ENCODE results near the gene TBC1D22A. TPM values are rescaled to one million over a fixed set of nuclear protein-coding genes. Genes with fewer than 3 reads are reported as not detected.

Gene TBC1D22A
- total RNA-seq, 4 donors from 2014 or later, result 15.6 to 21.7 (median 20.5) TPM

- TF ChIP-seq, protein P1, sequence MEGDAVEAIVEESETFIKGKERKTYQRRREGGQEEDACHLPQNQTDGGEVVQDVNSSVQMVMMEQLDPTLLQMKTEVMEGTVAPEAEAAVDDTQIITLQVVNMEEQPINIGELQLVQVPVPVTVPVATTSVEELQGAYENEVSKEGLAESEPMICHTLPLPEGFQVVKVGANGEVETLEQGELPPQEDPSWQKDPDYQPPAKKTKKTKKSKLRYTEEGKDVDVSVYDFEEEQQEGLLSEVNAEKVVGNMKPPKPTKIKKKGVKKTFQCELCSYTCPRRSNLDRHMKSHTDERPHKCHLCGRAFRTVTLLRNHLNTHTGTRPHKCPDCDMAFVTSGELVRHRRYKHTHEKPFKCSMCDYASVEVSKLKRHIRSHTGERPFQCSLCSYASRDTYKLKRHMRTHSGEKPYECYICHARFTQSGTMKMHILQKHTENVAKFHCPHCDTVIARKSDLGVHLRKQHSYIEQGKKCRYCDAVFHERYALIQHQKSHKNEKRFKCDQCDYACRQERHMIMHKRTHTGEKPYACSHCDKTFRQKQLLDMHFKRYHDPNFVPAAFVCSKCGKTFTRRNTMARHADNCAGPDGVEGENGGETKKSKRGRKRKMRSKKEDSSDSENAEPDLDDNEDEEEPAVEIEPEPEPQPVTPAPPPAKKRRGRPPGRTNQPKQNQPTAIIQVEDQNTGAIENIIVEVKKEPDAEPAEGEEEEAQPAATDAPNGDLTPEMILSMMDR (IDR thresholded peaks at IDR 0.05), result no peak
- no peak for TF ChIP-seq POLR2A (IDR thresholded peaks at IDR 0.05)
- DNase-seq, result no peak
- H3K4me1 ChIP-seq, result peaks cover 0 to 3% (median 0%) of the 10 kb centered on the region in 3 donors
- no peak overlapping the region for H3K27ac ChIP-seq
- intact Hi-C loops (cut with DNase I), result no loop called here
- 80 to 100% methylated on average over 3 to 6 of the region's 9 CpGs for WGBS, 2 donors
- H3K4me3 ChIP-seq, result no peak overlapping the region
- no peaks in the 10 kb centered on the region for H3K27me3 ChIP-seq
- H3K36me3 ChIP-seq, result peaks cover 0 to 34% (median 0%) of the 10 kb centered on the region in 3 donors
- H3K9me3 ChIP-seq, result no peaks in the 10 kb centered on the region
These were observed 88.9 kb downstream of the TBC1D22A start for GRCh38 chr22:46851311-46851710.

DNA sequence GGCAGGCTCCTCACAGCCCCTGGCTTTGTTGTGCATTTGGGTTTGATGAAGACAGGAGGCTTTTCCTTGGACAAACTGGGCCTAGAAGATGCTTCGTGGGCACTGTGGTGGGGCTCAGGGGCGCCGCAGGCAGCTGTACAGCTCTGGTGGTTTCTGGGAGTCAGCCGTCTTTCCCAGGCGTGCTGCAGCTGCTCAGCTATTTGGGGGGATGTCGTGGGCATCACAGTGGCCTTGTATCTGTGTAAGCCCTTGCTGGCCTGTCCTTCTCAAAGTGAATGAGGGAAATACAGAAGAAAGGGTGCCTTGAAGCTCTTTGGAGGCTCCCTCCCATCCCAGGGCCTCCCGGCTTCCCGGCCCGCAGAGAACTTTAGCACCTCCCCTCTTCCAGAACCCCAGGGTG is 89.5 kb downstream of the TBC1D22A start:
- TF ChIP-seq, protein P1 (IDR thresholded peaks at IDR 0.05), result no peak
- TF ChIP-seq POLR2A (IDR thresholded peaks at IDR 0.05), result no peak
- DNase-seq, result no peak

DNA sequence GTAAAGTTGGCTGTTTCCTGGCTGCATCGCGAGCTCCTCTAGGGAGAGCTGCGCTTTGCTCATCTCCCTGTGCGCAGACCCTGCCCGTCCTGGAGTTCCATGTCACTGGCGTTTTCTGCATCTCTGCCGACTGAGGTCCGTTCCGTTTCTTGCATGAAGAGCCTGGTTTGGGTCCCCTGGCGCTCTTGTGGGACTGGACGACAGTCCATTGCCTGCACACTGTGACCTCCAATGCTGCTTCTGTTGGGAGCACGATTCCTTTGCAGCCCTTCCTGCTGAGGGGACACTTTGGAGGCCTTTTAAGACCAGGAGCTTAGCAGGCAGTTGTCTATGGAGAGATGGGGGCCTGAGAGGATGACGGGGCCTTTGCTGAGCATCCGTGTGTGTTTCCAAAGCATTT is 90.3 kb downstream of the TBC1D22A start:
- Histone ChIP-seq H3K4me3 (no peak overlapping the region), H3K27ac (no peak overlapping the region), H3K9me3 (no peaks in the 10 kb centered on the region), H3K36me3 (peaks cover 0 to 25% (median 0%) of the 10 kb centered on the region in 3 donors), H3K4me1 (no peaks in the 10 kb centered on the region), H3K27me3 (no peaks in the 10 kb centered on the region)
- DNase-seq, result no peak
- intact Hi-C loops (cut with DNase I), result no loop called here
- 97 to 99% methylated on average over 10 to 11 of the region's 14 CpGs for whole genome bisulfite sequencing, 2 donors
- TF ChIP-seq POLR2A (IDR thresholded peaks at IDR 0.05), result no peak
- TF ChIP-seq, protein P1 (IDR thresholded peaks at IDR 0.05), result no peak

More for the DNA sequence above, 89.5 kb downstream of the TBC1D22A start:
- 91 to 100% methylated on average over 1 to 6 of the region's 9 CpGs for WGBS, 2 donors
- H3K4me3 ChIP-seq, result no peak overlapping the region
- H3K9me3 ChIP-seq, result no peaks in the 10 kb centered on the region
- intact Hi-C loops (cut with DNase I), result no loop called here
- peaks cover 0 to 31% (median 0%) of the 10 kb centered on the region in 3 donors for H3K36me3 ChIP-seq
- H3K4me1 ChIP-seq, result no peaks in the 10 kb centered on the region
- H3K27me3 ChIP-seq, result no peaks in the 10 kb centered on the region
- no peak overlapping the region for H3K27ac ChIP-seq

- 88 to 92% methylated on average over 11 to 14 of the region's 16 CpGs for WGBS, 2 donors
- Histone ChIP-seq H3K27me3 (no peaks in the 10 kb centered on the region), H3K27ac (peak overlapping the region in 1 of 4 donors; percentile 62), H3K4me3 (no peak overlapping the region), H3K9me3 (no peaks in the 10 kb centered on the region), H3K4me1 (no peaks in the 10 kb centered on the region), H3K36me3 (peaks cover 0 to 25% (median 0%) of the 10 kb centered on the region in 3 donors)
- TF ChIP-seq POLR2A (IDR thresholded peaks at IDR 0.05), result no peak
- TF ChIP-seq, protein P1 (IDR thresholded peaks at IDR 0.05), result no peak
- intact Hi-C loops (cut with DNase I), result no loop called here
- no peak for DNase-seq
These were observed 90.7 kb downstream of the TBC1D22A start for GRCh38 chr22:46853191-46853590.

DNA sequence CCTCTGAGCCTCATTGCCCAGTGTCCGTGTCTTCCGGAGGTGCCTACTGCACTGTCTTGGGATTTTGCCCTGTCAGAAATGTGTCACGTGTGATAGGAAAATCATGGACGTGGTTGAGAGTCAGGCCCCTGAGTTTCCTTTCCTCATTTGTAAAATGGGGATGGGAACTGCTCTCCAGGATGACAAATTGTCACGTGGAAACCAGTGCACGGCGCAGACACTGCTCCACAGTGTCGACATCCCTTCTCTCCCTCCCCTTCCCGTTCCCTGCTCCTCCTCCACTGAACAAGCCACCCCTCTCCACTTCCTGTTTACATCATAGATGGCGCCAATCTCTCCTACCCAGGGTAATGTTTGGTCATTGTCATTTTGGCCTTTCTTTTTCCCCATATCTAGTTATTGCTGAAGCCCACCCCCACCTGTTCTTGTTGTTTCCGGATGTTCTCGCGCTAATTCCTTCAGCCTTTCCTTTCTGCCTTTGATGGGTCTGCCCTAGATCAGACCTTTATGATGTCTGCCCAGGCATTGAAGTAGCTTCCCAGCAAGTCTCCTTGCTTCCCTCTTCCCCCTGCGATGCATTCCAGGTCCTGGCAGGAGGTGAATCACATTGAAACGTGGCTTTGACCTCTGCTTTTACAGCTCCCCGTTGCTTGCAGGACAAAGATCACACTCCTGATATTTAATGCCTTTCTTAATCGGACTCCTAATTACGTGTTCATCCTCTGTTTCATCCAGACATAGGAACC is 91.8 kb downstream of the TBC1D22A start:
- Histone ChIP-seq H3K27me3 (no peaks in the 10 kb centered on the region), H3K9me3 (no peaks in the 10 kb centered on the region), H3K27ac (peak overlapping the region in 2 of 4 donors; percentile 59 to 62), H3K4me3 (no peak overlapping the region), H3K4me1 (no peaks in the 10 kb centered on the region), H3K36me3 (peaks cover 0 to 21% (median 0%) of the 10 kb centered on the region in 3 donors)
- DNase-seq, result no peak
- intact Hi-C loops (cut with DNase I), result no loop called here
- TF ChIP-seq POLR2A (IDR thresholded peaks at IDR 0.05), result no peak
- TF ChIP-seq, protein P1 (IDR thresholded peaks at IDR 0.05), result no peak
- 74 to 77% methylated on average over 12 to 17 of the region's 18 CpGs for WGBS, 2 donors
